Thyroid gland (tissue), 4 donors: Measurements from ENCODE around the gene KDM4E.

Experiments
- POLR2A ChIP-seq, 2 donors: fragments of 450-650 bp; IDR thresholded peaks; one replicate each; pipeline ENCODE4 v1.6.1; 2017; ENCODE audit warnings: antibody characterized with exemption in 2 of 2, mild to moderate bottlenecking in 2 of 2, moderate library complexity in 1 of 2
- TF ChIP-seq, protein P1 (sequence below), 6 experiments: fragments of 200-600 bp in 3 of 6; fragments of 450-650 bp in 3 of 6; sonication (generic) in 3 of 6; IDR thresholded peaks; one replicate each; pipeline ENCODE4 v1.5.1; 2016 to 2019; ENCODE audit warnings: antibody characterized with exemption in 6 of 6, mild to moderate bottlenecking in 2 of 6, inconsistent platforms in 1 of 6, moderate library complexity in 1 of 6

DNA sequence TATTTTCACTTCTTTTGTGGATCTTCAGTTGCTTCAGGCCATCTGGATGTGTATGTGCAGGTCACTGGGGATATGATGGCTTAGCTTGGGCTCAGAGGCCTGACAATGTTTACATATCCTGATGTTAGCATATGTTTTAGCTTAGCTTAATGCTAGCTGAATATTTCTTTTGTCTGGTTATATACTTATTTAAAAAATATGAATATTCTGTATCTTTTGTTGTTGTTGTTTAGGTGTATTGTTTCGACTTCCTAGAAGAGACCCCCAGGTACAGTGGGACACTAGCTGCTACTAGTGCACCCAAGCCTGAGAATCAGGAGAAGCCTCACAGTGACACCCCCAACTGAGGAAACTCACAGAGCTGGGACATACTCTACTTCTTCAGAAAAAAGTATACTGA lies at the start of gene KDM4E:
- TF ChIP-seq, protein P1, sequence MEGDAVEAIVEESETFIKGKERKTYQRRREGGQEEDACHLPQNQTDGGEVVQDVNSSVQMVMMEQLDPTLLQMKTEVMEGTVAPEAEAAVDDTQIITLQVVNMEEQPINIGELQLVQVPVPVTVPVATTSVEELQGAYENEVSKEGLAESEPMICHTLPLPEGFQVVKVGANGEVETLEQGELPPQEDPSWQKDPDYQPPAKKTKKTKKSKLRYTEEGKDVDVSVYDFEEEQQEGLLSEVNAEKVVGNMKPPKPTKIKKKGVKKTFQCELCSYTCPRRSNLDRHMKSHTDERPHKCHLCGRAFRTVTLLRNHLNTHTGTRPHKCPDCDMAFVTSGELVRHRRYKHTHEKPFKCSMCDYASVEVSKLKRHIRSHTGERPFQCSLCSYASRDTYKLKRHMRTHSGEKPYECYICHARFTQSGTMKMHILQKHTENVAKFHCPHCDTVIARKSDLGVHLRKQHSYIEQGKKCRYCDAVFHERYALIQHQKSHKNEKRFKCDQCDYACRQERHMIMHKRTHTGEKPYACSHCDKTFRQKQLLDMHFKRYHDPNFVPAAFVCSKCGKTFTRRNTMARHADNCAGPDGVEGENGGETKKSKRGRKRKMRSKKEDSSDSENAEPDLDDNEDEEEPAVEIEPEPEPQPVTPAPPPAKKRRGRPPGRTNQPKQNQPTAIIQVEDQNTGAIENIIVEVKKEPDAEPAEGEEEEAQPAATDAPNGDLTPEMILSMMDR (IDR thresholded peaks at IDR 0.05), result no peak
- no peak for TF ChIP-seq POLR2A (IDR thresholded peaks at IDR 0.05)
